Activated CD8-positive, alpha-beta memory T cell treated with anti-CD3 and anti-CD28 coated beads, Interleukin-2, amount 50 U/mL, for 24 hours (primary cell): ENCODE data around the gene SV2A.
"Not testable (repeated sequence)": the region's sequence is repeated elsewhere in the genome, so short reads cannot be mapped to it uniquely, and the experiment has no call there.

Experiments used
- DNase-seq: peaks from one replicate; pipeline ENCODE4 v3.0.0-alpha.2; 2020; ENCODE audit errors: extremely low read depth

Gene SV2A

DNA sequence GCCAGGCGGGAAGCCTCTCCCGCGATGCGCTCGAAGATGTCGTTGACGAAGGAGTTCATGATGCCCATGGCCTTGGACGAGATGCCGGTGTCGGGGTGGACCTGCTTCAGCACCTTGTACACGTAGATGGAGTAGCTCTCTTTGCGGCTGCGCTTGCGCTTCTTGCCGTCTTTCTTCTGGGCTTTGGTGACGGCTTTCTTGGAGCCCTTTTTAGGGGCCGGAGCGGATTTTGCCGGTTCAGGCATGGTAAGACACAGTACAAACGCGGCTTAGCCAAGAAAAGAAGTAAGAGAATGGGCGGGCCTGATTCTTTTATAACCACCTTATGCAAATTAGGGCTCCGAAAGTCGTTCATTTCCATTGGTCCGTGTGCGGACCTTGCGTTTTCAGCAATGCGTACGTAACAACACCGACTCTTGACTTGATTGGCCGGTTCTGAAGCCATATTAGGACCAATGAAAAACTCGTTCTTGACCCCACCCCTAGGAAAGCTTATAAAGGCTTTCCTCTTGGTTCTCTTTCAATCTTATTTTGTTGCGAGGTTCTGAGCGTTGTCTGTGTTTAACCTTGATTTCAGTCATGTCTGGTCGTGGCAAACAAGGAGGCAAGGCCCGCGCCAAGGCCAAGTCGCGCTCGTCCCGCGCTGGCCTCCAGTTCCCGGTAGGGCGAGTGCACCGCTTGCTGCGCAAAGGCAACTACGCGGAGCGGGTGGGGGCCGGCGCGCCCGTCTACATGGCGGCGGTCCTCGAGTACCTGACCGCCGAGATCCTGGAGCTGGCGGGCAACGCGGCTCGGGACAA is 31.0 kb downstream of the SV2A start:
- DNase-seq: peak; percentile 68

DNA sequence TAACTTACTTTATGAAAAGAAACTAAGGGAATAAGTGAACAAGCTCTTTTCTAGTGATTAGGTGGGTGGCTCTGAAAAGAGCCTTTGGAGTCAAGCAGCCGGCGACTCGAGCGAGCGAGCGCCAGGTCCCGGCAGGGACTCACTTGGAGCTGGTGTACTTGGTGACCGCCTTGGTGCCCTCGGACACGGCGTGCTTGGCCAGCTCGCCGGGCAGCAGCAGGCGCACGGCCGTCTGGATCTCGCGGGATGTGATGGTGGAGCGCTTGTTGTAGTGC is 31.6 kb downstream of the SV2A start:
- DNase-seq: not testable (repeated sequence)

DNA sequence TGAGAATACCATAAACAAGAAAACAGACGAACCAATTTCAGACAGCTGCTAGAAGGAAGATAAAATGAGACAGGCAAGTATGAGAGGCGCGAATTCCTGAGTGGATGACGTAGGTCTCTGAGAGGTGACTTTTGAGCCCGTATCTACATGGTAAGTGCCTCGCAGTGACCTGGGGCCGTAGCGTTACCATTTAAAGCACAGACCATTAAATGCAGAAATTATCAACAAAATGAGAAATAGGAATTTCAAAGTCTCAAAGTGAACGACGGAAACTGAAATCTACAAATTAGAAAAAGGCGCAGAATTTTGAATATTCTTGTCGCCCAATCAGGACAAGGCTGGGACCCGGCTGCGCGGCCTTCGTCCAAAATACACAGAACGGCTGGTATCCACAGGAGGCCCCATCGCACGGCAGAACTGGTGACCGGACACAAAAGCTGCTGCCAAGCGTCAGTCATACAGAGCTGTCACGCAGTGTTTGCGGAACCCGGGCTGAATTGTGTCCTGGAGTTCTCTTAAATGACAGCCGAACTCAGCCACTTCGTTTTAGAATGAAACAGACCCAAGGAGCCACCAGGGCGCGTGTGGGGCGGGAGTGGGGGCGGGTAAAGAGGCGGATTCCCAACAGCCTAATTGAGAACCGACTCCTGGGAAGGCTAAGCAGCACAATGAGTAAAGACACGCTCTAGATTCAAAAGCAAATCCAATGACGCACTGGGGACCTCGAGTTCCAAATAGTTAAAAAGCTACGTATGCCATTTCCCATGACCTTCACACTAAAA is 32.1 kb downstream of the SV2A start:
- peak; percentile 26 for DNase-seq

DNA sequence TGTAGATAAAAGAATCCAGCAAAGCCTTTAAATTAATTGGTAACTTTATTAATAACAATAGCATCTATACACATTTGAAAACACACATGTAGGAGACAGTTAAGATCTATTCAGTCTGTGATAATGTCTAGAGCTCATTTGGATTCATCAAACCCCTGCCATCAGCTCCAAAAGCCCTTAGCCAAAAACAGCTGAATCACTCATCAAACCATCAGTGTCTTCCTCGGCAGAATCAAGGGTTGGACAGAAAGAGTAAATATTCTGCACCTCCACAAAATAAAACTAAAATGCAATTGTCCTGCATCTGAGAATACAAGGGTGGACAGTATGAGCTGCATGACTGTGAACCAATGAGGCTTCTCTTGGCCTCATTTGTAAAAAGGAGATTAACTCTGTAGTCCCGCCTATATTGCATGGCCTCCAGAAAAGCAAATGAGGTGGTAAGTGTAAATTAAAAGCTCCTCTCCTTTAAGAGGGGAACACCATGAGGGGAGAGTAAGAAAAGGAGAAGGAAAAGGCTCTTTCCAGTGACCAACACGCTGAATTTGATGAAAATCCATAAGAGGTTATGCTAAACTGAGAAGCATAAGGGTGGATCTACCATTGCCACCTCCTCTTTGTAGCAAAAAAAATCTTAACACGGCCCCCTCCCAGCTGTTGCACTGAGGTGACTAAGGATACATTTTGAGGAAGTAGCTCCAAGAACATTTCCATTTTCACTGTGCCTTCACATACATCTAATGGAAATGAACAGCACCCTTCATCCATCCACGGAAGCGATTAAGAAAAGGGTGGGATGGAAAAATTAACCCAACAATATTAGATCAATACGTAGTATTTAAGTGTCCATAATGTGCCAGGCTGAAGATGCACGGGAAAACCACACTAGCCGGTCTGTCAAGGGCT is 33.0 kb downstream of the SV2A start:
- DNase-seq: no peak

DNA sequence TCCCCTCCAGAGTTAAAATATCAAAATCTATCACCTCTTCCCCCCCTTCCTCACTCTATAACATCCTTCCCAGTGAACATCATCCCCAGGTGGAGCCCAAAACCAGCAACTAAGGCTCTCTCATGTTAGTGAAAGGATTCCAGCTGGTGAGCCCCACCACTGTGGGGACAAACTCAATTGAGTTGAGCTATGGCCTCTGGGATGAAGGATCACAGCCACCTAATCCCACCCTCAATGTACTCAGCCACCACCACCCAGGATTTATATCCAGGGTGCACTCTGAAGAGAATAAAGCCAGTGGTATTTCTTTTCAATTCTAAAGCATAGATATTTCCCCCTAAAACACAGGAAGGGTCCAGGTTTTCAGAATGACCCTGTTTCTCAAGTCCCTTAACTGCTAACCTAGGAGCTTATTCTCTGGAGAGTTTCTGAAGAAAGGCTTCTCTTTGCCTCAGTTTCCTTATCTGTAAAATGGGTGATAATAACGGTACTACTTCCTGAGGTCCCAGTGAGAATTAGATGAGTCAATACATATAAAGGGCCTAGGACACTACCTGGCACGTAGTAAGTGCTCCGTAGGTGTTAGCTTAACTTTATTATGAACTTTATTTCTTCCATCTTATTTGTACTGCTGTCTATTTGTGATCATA is 33.9 kb downstream of the SV2A start:
- no peak for DNase-seq

DNA sequence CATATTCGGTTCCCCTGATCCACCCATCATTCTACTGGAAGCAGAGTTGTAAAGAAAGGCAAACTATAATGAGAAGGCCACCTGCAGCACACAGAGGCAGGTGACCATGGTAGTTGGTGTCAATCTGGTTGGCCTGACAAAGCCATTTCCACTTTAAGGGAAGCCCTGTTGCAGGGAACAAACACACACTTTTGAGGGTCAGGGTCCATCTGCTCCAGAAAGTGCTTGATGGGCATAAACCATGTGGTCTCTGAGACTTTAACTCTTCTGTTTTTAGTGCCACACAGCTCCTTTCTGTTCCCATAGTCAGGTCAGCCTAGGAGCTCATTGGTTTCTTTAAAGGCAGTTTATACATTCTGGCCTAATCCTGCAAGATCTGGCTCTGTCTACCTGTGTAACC is 35.8 kb downstream of the SV2A start:
- DNase-seq: no peak

DNA sequence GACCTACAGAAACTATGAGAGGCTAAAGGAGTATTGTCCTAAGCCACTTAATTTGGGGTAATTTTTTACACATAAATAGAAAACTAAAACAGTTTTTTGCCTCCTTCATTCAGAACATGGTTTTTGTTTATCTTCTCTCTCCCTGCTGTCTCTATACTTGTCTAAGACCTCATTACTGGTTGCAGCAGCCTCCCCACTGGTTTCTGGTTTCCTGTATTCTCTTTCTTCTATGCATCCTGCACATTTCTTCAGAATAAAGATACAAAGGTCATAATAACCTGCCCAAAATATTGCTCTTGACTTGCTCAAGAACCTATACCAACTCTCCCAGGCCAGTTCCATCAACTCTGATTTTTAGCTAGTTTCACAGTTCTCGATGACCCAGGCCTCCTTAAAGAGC is 38.1 kb downstream of the SV2A start:
- no peak for DNase-seq

DNA sequence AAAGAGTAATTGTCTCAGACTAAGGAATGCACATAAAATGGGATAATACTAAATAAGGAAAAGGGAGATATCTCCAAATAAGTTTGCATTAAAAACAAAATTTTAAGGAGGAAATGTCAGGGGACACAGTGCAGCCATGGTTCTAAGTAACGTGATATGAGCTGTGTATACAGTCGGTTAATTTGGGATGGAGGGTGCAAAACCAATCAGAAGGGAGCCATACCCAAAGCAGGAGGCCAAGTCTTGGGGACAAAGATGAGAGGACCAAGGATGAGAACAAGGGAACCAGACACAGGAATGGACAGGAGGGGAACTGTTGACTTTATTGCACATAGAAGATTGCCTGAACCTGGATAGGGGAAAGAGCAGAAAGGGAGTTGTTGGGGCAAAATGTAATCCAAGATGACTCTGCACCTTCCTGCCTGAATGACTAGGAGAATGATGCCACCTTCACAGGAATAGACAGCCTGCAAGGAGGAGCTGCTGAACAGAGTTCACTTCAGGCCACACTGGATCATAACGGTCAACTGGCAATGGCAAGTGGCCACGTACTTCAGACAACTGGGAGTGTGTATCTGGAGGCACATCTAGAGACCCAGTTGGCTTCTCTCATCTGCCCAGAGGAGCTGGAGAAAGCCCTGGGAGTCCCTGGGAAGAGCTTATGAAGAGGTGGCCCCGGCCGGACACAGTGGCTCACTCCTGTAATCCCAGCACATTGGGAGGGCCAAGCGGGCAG is 40.3 kb downstream of the SV2A start:
- DNase-seq: no peak

DNA sequence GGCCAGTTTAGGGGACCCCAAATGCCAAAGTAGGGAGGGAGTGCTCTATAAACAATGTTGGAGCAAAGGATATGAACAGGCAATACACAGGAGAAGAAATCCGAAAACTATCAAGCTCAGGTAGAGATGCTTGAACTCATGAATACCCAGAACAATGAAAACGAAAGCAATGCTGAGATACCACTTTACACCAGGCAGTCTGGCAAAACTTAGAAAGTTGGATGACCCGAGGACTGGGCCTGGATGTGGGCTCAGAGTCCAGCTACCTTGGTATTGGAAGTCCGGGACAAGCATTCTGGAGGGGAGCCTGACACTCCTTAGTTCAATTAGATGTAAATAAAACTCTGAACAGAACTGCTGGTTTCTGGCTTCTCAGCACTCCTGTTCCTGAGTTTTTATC is 44.6 kb downstream of the SV2A start:
- not testable (repeated sequence) for DNase-seq

DNA sequence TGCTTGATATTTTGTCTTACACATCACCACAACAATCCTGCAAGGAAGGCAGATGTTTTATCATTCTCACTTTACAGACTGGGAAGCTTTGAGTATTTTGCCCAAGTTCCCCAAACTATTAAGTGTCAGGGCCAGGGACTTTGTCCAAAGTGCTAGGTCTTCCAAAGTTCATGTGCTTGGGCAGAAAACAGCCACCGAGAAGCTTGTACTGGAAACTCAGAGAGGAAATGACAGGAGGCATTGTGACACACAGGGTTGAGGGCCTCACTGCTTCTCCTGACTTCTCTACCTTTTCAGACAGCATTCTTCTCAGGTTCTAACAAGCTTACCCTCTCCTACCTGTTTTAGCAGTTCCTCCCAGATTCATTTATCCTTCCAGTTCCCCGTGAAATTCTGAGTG is 50.8 kb downstream of the SV2A start:
- not testable (repeated sequence) for DNase-seq

DNA sequence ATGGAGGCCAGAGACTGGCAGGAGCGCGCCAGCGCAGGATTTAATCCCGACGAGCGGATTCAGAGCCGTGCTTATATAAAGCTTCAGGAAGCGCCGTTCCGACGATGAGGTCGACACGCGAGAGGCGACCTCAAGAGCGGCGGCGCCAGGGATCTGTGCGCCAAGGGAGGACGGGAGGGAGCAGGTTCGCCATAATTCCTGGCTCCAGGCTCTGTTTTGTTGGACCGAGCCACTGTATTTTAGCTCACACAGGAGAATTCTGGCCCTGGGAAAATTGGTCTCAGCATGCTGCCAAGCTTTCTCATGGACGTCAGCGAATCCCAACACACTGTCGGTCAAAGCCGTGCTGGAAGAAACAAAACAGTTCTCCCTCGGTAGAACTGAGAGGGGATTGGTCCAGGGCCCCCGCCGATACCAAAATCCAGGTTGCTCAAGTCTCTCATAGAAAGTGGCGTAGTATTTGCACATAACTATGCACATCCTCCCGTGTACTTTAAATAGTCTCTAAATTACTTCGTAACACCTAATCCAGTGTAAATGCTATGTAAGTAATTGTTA is 56.1 kb downstream of the SV2A start:
- not testable (repeated sequence) for DNase-seq

DNA sequence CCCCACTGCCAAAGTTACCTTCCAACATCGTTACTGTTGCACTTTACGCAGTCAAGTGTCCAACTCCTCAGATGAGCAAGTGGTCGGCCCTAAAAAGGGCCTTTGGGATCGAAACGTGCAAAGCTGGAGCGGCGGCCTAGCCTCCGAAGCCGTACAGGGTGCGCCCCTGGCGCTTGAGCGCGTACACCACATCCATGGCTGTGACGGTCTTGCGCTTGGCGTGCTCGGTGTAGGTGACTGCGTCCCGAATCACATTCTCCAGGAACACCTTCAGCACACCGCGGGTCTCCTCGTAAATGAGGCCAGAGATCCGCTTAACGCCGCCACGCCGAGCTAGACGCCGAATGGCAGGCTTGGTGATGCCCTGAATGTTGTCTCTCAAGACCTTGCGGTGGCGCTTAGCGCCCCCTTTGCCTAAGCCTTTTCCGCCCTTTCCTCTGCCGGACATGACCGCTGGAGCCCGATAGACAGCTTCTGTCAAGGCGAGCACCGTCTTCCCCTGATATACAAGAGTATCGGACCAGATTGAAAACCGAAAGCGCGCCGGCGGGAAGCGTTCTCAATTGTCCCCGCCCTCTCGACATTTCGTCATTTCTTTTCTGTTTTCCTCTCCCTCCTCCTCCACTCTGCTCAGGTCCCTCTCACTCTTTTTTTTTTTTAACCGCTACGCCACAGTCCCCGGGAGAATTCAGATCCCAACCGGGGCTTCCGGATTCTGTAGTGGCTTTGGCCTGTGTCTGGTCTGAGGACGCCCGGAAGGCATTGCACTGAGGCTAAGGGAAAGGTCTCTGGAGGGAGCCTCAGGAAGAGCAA is 56.8 kb downstream of the SV2A start:
- not testable (repeated sequence) for DNase-seq

DNA sequence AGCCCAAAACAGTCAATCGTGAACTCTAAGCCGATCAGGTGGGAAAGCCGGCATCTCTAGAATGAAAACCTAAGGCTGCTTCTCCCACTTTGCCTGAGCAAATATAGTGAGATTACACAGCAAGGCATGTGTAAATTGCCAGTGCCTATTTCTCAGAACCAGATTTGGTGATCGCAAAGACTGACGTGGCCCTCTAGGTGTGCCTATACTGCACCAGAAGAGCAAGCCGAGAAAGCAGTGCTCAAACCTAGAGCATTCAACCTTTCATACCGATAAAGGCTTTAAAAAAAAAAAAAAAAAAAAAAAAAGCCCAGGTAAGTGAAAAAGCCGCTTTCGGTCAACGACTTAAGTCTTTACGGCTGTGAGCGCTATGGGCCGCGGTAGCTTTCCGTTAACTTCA is 57.4 kb downstream of the SV2A start:
- DNase-seq: not testable (repeated sequence)
